NCI-H2196 treated with DMSO at 0.1 percent for 48 hours (cell line): ENCODE data around the gene AIM2.
"Not testable (repeated sequence)": the region's sequence is repeated elsewhere in the genome, so short reads cannot be mapped to it uniquely, and the experiment has no call there.

Experiments
- DNase-seq: peaks from one replicate; lab custom pipeline; 2025; ENCODE audit not compliant: unreplicated experiment; lab: John Stamatoyannopoulos, UW

AIM2 gene

GRCh38 chr1:159081626-159082025, 5.1 kb upstream of the AIM2 start:
- no peak for DNase-seq

- no peak for DNase-seq
Observed at GRCh38 chr1:159079525-159079924, 3.0 kb upstream of the AIM2 start.

GRCh38 chr1:159077120-159077961, 775 bp upstream of the AIM2 start:
- no peak for DNase-seq

GRCh38 chr1:159071970-159072582, 4.5 kb downstream of the AIM2 start:
- peak; percentile 13 for DNase-seq

- no peak for DNase-seq
Observed at GRCh38 chr1:159068886-159069285, 7.7 kb downstream of the AIM2 start.

- DNase-seq, result no peak
Observed at GRCh38 chr1:159067699-159068621, 8.6 kb downstream of the AIM2 start.

GRCh38 chr1:159066108-159066507, 10.5 kb downstream of the AIM2 start:
- DNase-seq, result no peak

GRCh38 chr1:159065106-159065505, 11.5 kb downstream of the AIM2 start:
- no peak for DNase-seq

GRCh38 chr1:159058751-159059150, 17.8 kb downstream of the AIM2 start:
- no peak for DNase-seq

GRCh38 chr1:159056069-159056698, 20.4 kb downstream of the AIM2 start:
- DNase-seq, result no peak

GRCh38 chr1:159055181-159055641, 21.4 kb downstream of the AIM2 start:
- no peak for DNase-seq

GRCh38 chr1:159054427-159054826, 22.1 kb downstream of the AIM2 start:
- DNase-seq, result no peak

- no peak for DNase-seq
Observed at GRCh38 chr1:159051436-159051835, 25.1 kb downstream of the AIM2 start.

GRCh38 chr1:159046486-159046885, 30.1 kb downstream of the AIM2 start:
- DNase-seq, result not testable (repeated sequence)

- no peak for DNase-seq
Observed at GRCh38 chr1:159040893-159041724, 35.5 kb downstream of the AIM2 start.

- no peak for DNase-seq
Observed at GRCh38 chr1:159040206-159040605, 36.4 kb downstream of the AIM2 start.

- DNase-seq, result no peak
Observed at GRCh38 chr1:159030877-159031447, 45.6 kb downstream of the AIM2 start.

- DNase-seq, result no peak
Observed at GRCh38 chr1:159030311-159030710, 46.3 kb downstream of the AIM2 start.

- DNase-seq, result not testable (repeated sequence)
Observed at GRCh38 chr1:159026841-159027240, 49.7 kb downstream of the AIM2 start.

- no peak for DNase-seq
Observed at GRCh38 chr1:159025043-159025442, 51.5 kb downstream of the AIM2 start.
